Anterior cingulate cortex (tissue), 58 donors: Measurements from ENCODE around the gene KASH5.

Source experiments
- DNase-seq, 58 donors: peaks; one replicate each; lab custom pipeline; 2025; lab: John Stamatoyannopoulos, UW

The KASH5 gene

GRCh38 chr19:49391581-49392399 lies 3.7 kb downstream of the KASH5 start:
- peak in 52 of 58 donors; percentile 3 to 81 (median 40) for DNase-seq

GRCh38 chr19:49393881-49394280 lies 5.8 kb downstream of the KASH5 start:
- no peak for DNase-seq

GRCh38 chr19:49395581-49396407 lies 7.7 kb downstream of the KASH5 start:
- DNase-seq = no peak

GRCh38 chr19:49396738-49397505 lies 8.9 kb downstream of the KASH5 start:
- DNase-seq = no peak

GRCh38 chr19:49398001-49398615 lies 10.1 kb downstream of the KASH5 start:
- no peak for DNase-seq

- DNase-seq = no peak
Measured at GRCh38 chr19:49398931-49399330, 10.9 kb downstream of the KASH5 start.

- DNase-seq = no peak
Measured at GRCh38 chr19:49400029-49400428, 12.0 kb downstream of the KASH5 start.

GRCh38 chr19:49403404-49404187 lies 15.5 kb downstream of the KASH5 start:
- DNase-seq = no peak

GRCh38 chr19:49407079-49407478 lies 19.0 kb downstream of the KASH5 start:
- no peak for DNase-seq

GRCh38 chr19:49407482-49408015 lies 19.5 kb downstream of the KASH5 start:
- DNase-seq = no peak

GRCh38 chr19:49408816-49409440 lies 20.9 kb downstream of the KASH5 start:
- DNase-seq = no peak

GRCh38 chr19:49409441-49410029 lies 21.5 kb downstream of the KASH5 start:
- no peak for DNase-seq

- DNase-seq = no peak
Measured at GRCh38 chr19:49411681-49412326, 23.8 kb downstream of the KASH5 start.

- no peak for DNase-seq
Measured at GRCh38 chr19:49413348-49413747, 25.3 kb downstream of the KASH5 start.

GRCh38 chr19:49414256-49414655 lies 26.2 kb downstream of the KASH5 start:
- no peak for DNase-seq

- peak in 1 of 58 donors; percentile 11 for DNase-seq
Measured at GRCh38 chr19:49415102-49415809, 27.2 kb downstream of the KASH5 start.

- no peak for DNase-seq
Measured at GRCh38 chr19:49415810-49416200, 27.8 kb downstream of the KASH5 start.
